Parathyroid adenoma (tissue), 2 donors: Measurements from ENCODE around the gene UTS2B.

Experiments
- H2AFZ ChIP-seq: fragments of 300-600 bp; sonication (generic); one replicate; pipeline ENCODE4 v1.7.0; 2017; ENCODE audit warnings: antibody characterized with exemption, mild to moderate bottlenecking
- H3K27ac ChIP-seq: fragments of 300-600 bp; sonication (generic); one replicate; pipeline ENCODE4 v1.7.0; 2017
- H3K27me3 ChIP-seq: fragments of 300-600 bp; sonication (generic); one replicate; pipeline ENCODE4 v1.7.0; 2017; ENCODE audit warnings: low read length; ENCODE audit not compliant: control insufficient read depth, insufficient read depth
- H3K36me3 ChIP-seq: fragments of 300-600 bp; sonication (generic); one replicate; pipeline ENCODE4 v1.7.0; 2017; ENCODE audit warnings: low read length; ENCODE audit not compliant: control insufficient read depth, insufficient read depth
- H3K4me1 ChIP-seq: fragments of 300-600 bp; sonication (generic); one replicate; pipeline ENCODE4 v1.7.0; 2017; ENCODE audit warnings: control low read depth
- H3K4me2 ChIP-seq: fragments of 300-600 bp; sonication (generic); one replicate; pipeline ENCODE4 v1.7.0; 2017; ENCODE audit warnings: low read length
- H3K4me3 ChIP-seq: fragments of 300-600 bp; sonication (generic); one replicate; pipeline ENCODE4 v1.7.0; 2017; ENCODE audit warnings: low read depth, low read length
- H3K79me2 ChIP-seq: fragments of 300-600 bp; sonication (generic); one replicate; pipeline ENCODE4 v1.7.0; 2017; ENCODE audit warnings: control low read depth
- H3K9ac ChIP-seq: fragments of 300-600 bp; sonication (generic); one replicate; pipeline ENCODE4 v1.7.0; 2017; ENCODE audit warnings: mild to moderate bottlenecking
- H3K9me3 ChIP-seq: fragments of 300-600 bp; sonication (generic); one replicate; pipeline ENCODE4 v1.7.0; 2017; ENCODE audit warnings: low read length; ENCODE audit not compliant: control insufficient read depth
- CTCF ChIP-seq: fragments of 300-600 bp; sonication (generic); IDR thresholded peaks from one replicate; pipeline ENCODE4 v1.7.0; 2017; ENCODE audit warnings: antibody characterized with exemption, mild to moderate bottlenecking
- donor health status: primary hyperparathyroidism.

UTS2B gene

GRCh38 chr3:191324936-191325335 is 5.4 kb downstream of the UTS2B start:
- Histone ChIP-seq H3K36me3 (no peaks in the 10 kb centered on the region), H3K27me3 (no peaks in the 10 kb centered on the region), H3K4me2 (no peak overlapping the region), H3K79me2 (no peaks in the 10 kb centered on the region), H3K27ac (no peak overlapping the region), H3K9ac (no peak overlapping the region), H3K4me1 (no peaks in the 10 kb centered on the region), H3K4me3 (no peak overlapping the region), H3K9me3 (no peaks in the 10 kb centered on the region), H2AFZ (no peak overlapping the region)
- no peak for TF ChIP-seq CTCF

GRCh38 chr3:191321019-191321767 is 9.1 kb downstream of the UTS2B start:
- Histone ChIP-seq H3K4me1 (no peaks in the 10 kb centered on the region), H3K27ac (no peak overlapping the region), H2AFZ (no peak overlapping the region), H3K9ac (no peak overlapping the region), H3K27me3 (no peaks in the 10 kb centered on the region), H3K36me3 (no peaks in the 10 kb centered on the region), H3K4me3 (no peak overlapping the region), H3K9me3 (no peaks in the 10 kb centered on the region), H3K4me2 (no peak overlapping the region), H3K79me2 (no peaks in the 10 kb centered on the region)
- TF ChIP-seq CTCF = no peak

GRCh38 chr3:191320316-191320715 is 10.0 kb downstream of the UTS2B start:
- Histone ChIP-seq H3K79me2 (no peaks in the 10 kb centered on the region), H3K4me1 (no peaks in the 10 kb centered on the region), H3K9ac (no peak overlapping the region), H3K27ac (no peak overlapping the region), H3K9me3 (no peaks in the 10 kb centered on the region), H3K36me3 (no peaks in the 10 kb centered on the region), H2AFZ (no peak overlapping the region), H3K4me2 (no peak overlapping the region), H3K27me3 (no peaks in the 10 kb centered on the region), H3K4me3 (no peak overlapping the region)
- TF ChIP-seq CTCF = no peak

GRCh38 chr3:191316876-191317603 is 13.3 kb downstream of the UTS2B start:
- Histone ChIP-seq H3K4me1 (no peaks in the 10 kb centered on the region), H3K36me3 (no peaks in the 10 kb centered on the region), H3K4me3 (no peak overlapping the region), H3K79me2 (no peaks in the 10 kb centered on the region), H3K4me2 (no peak overlapping the region), H3K9ac (no peak overlapping the region), H3K9me3 (no peaks in the 10 kb centered on the region), H2AFZ (no peak overlapping the region), H3K27me3 (no peaks in the 10 kb centered on the region), H3K27ac (no peak overlapping the region)
- TF ChIP-seq CTCF = no peak
